NCI-H146 treated with DMSO at 0.1 percent for 48 hours (cell line): ENCODE data around the gene NRARP.

ENCODE experiments used
- DNase-seq: peaks from one replicate; lab custom pipeline; 2025; ENCODE audit not compliant: unreplicated experiment; lab: John Stamatoyannopoulos, UW

NRARP gene

DNA sequence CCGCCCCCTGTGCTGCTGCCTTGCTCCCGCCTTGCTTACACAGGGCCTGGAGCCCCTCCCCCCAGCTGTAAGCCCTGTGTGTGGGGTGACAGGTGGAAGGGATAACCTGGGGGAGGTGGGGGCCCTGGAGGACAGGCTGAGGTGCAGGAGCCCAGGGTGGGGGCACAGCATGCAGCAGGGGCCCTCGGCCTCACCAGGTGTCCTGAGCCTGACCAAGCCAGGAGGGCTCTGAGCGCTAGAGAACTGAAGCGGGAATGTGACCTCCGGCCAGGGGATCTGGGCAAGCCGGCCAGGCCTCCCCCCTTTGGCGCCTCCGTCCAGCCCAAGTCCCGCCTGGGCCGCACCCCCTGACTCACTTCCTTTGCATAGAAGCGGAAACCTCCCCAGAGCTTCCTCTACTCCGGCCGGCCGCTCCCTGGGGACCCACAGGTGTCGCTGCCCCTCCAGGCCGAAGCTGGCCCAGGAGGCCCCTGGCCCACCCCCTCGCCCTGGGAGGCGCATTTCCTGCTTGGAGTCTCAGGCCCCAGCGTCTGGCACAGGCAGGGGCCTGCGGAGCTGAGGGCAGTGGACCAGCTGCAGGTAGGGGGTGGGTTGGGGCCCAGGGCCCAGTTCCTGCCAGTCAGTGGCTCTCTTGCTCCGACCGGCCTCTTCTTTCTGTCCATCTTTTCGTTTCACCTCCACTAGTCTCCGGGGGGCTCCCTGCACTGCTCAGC is 24.6 kb downstream of the NRARP start, which contains the start of gene TOR4A:
TOR4A (plus strand) TSS at position 398 of the 713 bp plus-strand sequence. CDS start 964 bp downstream, outside the sequence.
- DNase-seq: no peak

DNA sequence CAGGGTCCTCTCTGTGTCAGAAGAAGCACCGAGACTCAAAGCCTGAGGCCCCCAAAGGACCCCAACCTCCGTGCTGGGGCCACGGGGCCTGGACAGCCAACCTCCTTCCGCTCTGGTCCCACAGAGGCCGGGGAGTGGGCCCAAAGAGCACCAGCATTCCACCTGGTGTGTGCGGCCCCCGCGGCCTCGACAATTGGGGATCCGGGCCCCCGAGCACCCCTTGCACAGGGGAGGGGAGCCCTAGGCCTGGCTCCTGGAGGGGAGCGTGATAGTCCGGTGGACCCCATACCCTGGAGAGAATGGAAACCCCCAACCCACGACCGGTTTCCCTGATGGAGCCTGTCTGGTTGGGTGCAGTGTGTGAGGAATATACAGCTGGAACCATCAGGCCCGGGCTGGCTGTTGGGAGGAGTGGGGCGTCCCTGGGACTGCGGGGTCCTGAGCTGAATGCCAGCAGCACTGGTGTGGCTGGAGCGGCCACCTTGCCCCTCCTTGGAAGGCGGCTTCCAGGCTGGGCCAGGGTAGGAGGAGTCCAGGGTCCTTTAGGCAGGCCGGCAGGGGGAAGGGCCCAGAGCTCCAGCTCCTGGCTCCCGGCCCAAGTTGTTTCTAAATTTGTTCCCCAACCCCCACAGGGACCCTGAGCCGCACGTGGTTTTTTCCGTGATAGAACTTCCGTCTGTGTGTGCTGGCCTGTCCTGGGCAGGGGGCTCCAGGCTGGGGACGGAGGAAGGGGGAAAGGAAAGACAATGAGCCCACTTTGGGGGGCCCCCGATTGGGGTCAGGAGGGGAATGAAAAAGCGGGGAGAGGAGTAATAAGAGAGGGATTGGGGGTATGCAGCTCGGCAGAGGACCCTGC is 25.4 kb downstream of the NRARP start:
- DNase-seq: no peak

DNA sequence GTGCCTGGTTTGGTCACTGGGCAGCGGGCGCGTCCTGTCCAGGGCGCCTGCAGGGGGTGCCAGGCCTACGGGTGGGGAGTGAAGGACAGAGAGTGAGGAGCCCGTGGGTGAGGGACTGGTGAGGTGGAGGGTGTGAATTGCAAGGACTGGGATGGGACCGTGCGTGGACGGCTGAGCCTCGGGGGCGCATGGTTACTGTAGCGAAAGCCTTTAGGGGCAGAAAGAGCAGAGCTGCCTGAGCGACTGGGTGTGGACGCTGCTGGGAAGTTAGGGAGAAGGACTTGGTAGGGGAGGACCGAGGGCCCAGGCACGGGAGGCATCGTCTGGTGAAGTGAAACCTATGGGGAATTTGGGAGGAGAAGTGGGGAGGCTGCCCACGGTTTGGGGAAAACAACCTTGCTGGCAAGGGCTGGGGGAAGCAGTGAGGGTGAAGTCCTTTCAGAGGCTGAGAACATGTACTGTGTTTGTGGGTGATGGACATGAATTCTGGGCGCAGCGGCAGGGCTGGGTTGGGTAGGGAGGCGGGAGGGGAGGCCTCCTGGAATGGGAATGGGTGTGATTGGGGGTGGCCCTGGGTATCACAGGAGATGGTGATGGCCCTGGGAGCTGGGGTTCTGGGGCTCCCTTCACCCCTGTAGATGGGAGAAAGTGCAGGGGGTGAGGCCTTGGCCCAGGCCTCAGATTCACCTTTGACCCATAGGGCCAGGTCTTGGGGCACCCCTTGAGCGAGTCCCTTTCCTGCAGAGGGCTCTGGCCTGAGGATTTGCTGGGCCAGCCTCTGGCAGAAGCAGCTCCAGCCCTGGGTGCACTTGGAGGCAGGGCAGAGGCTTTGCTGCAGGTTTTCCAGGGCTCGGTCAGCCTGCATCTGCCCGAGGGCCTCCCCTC is 26.2 kb downstream of the NRARP start:
- DNase-seq: no peak

DNA sequence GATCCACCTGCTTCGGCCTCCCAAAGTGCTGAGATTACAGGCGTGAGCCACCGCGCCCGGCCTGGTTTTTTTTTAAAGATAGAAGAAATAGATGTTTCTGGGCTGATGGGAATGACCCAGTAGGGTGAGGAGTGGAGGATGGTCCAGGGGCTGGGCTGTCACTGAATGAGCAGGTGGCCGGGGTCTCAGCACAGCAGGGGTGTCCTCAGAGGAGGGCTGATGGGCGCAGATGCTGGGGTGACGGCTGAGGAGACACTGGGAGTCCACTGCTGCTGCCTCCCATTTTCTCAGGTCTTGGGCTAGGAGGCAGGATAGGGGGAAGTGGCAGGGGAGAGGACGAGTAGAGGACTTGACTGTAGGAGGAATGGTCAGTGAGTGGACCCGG is 26.9 kb downstream of the NRARP start:
- no peak for DNase-seq

DNA sequence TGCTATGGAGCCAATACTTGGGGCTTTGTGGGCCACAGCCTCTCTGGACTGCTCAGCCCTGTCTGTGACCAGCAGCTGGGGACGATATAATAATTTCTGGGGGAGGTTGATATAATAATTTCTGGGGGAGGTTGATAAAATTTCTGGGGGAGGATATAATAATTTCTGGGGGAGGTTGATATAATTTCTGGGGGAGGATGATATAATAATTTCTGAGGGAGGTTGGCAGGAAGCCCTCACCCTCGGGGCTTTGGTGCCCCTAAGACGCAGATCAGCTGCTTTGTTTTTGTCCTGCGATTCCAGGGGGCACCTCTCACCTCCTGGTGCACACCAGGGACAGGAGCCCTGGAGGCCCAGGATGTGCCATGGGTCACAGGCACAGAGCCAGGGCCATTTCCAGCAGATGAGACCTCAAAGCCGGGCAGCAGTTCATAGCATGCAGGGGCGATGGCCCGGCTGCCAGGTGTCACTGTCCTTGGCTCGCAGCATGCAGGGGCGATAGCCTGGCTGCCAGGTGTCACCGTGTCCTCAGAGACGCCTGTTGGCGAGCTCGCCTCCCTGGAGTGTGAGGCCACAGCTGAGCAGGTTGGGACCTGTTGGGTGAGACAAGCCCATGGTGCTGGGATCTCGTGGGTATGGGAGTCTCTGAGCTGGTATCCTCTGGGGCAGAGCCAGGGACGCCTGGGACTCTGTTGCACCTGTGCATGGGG is 28.3 kb downstream of the NRARP start:
- no peak for DNase-seq

DNA sequence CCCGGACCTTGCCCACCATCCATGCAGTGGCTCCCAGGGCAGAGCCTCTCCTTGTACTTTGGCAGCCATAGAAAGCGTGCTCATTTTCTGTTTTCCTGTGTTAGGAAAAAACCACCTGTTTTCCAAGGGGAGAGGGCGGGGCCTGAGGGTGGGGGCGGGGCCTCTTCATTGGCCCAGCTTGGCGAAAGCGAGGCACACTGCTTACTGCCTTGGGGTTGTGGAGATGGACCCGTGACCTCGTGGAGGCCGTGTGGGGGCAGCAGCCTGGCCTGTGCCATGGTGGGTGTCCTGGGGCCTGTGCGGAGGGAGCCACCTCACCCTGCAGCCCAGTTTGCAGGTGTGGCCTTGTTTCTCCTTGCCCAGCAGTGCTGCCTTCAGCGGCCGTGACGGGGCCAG is 29.0 kb downstream of the NRARP start:
- no peak for DNase-seq

DNA sequence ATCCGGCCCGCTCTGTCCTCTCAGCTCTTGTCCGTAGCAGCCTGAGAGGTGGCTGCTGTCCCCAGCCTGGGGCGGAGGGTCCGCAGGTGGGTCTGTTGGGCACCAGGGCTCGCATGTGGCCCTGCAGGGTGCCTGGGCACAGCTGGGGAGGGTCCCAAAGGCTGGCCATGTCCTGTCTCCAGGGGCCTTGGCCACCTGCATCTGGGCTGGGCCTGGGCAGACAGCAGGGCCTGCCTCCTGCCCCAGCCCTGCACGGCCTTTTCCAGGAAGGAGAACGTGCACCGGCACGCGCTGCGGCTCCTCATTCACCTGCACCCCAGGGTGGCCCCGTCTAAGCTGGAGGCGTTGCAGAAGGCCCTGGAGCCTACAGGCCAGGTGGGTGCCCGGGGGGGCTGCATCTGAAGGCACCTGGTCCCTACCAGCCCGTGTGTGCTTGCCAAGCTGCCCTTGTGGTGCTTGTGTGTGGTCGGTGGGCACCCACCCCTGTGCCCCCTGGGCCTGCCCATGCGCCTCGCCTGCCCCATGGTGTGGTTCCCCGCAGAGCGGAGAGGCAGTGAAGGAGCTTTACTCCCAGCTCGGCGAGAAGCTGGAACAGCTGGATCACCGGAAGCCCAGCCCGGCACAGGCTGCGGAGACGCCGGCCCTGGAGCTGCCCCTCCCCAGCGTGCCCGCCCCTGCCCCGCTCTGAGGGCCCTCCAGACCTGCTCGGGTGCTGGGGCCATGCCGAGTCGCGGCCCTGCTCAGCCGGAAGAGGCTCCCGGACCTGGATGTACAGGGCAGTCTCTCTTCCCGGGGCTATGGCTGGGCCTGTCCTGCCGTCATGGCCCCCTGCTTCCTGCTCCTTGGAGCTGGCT is 29.6 kb downstream of the NRARP start:
- DNase-seq: no peak

DNA sequence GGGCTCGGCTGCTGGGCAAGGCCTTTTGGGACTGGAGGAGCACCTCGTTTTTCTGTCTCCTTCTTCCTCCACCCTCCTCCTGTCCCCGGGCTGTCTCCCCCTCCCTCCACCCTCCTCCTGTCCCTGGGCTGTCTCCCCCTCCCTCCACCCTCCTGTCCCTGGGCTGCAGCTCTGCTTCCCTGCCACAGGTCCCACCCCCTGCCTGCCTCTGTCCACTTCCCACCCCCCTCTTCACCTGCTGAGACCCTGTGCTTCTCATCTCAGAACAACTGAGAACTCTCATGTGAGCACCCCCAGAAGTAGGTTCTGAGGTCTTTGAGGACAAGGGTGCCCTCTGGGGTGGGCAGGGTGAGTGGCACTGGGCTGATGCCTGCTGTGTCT is 30.4 kb downstream of the NRARP start:
- no peak for DNase-seq

DNA sequence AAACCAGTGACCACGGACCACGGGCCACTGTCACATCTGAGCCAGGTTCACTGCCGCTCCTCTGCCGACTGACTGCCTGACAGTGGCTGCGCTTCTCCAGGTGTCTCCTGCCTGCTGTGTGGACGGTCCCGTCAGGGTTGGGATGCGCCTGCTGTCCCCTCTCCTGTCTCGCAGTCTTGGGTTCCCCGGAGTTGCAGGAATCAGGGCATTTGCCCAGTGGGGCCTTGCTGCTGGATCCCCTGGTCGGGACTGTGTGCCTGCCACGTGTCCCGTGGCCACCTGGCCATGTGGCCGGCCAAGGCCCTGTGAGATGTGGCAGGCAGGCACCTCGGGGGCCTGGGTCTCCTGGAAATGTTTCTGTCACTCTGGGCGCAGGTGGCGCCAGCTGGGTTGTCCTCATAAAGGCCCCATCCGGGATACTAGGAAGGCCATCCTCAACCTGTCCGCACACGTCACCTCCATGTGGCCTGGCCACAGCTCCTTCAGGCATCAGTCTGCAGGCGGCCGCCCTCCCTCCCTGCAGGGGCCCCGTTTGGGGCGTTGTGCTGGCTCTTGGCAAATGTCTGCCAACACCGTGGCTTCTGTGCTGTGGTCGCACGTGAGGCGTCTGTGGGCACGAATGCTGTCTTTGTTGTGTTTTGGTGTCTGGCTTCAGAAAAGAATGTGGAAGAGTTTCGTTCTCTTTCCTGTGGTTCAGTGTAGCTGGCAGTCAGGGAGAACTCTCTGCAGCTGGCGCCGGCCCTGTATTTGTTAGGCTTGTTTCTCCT is 31.0 kb downstream of the NRARP start:
- no peak for DNase-seq

DNA sequence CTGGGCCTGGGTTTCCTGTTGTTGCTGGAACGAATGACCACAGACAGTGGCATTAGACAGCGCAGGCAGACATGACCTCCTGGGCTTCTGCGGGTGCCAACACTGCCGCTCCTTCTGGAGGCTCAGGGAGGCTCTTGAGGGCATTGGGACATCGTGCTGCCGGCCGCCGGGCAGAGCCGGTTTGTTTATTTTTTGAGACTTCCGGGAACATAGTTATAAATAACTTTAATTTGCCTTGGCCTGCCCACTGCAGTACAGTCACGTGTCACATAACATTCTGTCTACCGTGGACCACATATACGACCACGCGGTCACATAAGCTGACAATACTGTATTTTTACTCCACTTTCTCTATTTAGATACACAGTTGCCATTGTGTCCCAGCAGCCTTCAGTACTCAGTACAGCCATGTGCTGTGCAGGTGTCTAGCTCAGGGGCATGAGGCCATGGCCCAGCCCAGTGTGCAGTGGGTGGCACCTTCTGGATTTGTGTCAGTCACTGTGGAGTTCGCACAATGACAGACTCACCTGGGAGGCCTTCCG is 32.8 kb downstream of the NRARP start:
- DNase-seq: no peak

DNA sequence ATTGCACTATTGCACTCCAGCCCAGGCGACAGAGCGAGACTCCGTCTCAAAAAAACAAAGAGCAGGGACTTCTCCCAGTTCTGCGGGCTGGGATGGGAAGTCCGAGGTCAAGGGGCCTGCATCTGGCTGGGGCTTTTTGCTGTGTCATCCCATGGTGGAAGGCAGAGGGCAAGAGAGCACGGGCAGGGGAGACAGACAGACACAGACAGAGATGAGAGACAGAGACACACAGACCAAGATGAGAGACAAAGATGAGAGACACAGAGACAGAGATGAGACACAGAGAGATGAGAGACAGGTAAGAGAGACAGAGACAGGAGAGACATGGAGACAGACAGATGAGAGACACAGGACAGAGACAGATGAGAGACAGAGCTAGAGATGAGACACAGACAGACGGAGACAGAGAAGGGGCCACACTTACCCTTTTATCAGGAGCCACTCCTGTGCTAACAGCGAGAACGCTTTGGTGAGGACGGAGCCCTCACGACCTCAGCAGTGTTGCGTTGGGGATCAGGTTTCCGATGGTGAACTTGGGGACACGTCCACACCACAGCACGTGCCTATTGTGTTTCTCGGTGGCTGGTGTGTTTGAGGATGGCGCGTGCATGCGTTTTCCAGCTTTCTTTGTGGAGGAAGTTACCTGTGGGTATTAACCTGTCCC is 33.4 kb downstream of the NRARP start:
- no peak for DNase-seq

DNA sequence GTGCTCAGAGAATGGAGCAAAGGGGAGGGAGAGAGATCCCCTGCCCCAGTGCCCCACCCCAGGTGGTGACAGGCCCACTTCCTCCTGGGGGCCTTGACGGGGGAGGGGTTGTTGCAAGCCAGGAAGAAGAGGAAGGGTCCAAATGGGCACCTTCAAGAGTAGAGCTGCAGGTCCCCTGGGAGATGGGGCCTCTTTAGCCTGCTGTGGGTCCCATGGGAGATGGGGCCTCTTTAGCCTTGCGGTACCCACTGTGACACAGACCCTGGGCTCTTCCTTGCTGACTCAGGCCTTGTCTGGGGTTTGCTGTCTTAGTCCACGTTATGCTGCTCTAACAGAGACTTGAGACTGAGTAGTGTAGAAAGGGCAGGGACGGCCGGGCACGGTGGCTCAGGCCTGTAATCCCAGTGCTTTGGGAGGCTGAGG is 34.1 kb downstream of the NRARP start:
- DNase-seq: no peak

DNA sequence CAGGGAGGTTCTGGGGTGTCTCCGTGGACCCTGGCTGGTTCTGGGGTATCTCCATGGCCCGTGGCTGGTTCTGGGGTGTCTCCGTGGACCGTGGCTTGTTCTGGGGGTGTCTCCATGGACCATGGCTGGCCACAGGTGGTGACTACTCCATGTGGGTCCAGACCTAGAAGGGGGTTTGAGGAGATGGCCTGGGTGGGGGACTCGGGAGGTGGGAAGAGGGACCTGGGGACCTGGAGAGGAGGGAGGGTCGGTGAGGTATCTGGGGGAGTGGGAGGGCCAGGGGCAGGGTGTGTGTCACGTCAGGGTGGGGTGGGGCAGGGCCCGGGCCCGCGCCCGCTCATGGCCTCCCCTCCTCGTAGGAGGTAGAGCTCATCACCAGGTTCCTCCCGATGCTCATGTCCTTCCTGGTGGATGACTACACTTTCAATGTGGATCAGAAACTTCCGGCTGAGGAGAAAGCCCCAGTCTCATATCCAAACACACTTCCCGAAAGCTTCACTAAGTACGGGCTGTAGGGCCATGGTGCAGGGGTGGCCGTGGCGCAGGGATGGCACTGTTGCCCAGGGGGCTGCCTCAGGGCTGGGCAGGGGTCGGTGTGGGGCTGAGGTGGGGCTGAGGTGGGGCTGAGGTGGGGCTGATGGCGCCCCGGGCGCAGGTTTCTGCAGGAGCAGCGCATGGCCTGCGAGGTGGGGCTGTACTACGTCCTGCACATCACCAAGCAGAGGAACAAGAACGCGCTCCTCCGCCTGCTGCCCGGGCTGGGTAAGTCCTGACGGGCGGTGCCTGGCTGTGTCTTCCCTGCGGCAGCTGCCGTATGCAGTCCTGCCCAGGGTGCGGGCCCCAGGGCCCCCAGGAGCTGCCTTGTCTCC is 35.3 kb downstream of the NRARP start:
- no peak for DNase-seq

DNA sequence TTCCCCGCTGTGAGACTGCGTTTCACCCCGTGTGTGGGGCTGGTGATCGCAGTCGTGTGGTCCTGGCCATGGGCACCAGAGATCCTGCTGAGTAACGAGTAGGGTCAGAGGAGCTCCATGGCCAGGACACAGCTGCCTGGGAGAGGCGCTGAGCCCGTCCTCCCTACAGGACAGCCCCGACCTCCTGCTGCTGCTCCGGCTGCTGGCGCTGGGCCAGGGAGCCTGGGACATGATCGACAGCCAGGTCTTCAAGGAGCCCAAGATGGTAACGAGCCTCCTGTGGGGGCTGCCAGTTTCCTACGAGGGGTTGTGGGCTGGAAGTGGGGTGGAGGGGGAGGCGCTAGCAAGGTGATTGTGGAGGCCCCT is 35.9 kb downstream of the NRARP start:
- DNase-seq: no peak

DNA sequence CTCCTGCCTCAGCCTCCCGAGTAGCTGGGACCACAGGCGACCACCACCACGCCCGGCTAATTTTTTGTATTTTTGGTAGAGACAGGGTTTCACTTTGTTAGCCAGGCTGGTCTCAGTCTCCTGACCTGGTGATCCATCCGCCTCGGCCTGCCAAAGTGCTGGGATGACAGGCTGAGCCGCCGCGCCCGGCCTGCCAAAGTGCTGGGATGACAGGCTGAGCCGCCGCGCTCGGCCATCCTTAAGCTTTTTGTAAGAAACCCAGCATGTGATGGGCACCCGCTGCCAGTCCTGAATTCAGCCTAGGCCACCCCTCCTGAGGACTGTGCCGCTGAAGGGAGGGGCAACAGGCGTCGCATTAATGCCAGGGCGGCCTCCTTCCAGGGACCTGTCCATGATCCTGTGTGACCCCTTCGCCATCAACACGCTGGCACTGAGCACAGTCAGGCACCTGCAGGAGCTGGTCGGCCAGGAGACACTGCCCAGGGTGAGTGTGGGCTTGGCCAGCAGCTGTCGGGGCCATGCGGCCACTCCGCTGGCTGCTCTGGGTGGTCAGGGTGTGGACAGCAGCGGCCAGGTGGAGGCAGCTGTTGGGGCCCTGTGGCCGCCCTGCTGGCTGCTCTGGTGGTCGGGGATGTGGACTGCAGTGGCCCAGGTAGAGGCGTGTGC is 36.4 kb downstream of the NRARP start:
- no peak for DNase-seq

DNA sequence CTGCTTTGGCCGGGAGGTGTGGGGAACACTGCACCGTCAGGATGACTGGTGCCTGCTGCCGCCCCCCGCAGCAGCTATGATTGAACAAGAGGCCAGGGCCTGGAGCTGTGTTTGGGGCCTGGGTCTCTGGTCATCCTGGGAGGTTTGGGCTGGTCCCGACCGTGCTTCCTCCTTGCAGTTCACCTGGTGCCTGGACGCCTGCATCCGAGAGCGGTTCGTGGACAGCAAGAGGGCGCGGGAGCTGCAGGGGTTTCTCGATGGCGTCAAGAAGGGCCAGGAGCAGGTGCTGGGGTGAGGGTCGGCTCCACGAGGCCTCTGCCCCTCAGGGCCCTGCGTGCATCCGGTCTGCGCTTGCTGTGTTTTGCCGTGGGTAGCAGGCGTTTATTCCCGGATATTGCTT is 38.0 kb downstream of the NRARP start:
- no peak for DNase-seq

DNA sequence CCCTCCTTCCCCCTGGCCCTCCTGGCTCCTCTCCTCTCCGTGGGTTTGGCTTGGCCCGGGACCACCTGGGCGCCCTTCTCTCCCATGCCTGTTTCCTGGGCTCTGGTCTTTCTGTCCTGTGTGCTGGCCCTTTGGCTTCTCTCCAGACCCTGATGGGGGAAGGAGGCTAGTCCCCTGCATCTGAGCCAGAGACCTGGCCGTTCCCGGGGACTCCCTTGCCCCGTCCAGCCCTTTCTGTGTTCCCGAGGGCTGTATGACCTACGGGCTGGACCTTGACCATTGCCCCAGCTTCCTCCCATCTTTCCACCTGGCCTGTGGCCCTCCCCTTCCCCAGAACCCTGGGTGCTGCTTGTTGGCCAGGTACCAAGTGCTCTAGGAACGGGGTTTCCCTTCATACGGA is 38.6 kb downstream of the NRARP start:
- DNase-seq: no peak
